Measurements from ENCODE around the gene VEZT. TPM values are rescaled to one million over a fixed set of nuclear protein-coding genes. Genes with fewer than 3 reads are reported as not detected.
A peak's percentile ranks its signal among the peaks of the same experiment; 100 is the strongest.

VEZT gene
- polyA plus RNA-seq, 3 donors = 14.6 to 20.6 (median 16.7) TPM

DNA sequence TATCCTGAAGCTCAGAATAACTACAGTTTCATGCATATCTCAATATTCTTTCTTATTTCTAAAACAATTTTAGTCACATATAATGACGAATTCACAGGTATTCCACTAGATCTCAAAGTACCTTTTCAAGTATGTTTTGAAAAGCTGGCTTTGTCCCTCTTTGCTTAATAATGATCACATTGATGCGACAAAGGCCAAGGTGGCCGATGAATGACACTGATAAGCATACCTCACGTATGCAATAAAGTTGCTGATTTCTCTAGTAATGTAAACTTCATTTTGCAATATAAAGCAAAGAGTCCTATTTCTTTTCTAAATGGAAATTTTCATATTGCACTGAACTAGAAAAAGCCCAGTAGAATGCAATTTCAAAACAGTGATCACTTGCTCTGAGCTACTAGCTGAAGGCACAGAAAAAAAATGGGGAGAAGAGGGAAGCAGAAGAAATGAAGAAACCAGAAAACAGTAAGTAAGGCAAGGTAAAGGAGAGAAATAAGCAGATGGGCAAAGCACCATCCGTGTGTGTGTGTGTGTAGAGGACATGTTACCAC, 29.7 kb upstream of the VEZT start:
- DNase-seq = no peak
- Mint-ChIP-seq H3K4me1 (peaks cover 21% of the 10 kb centered on the region), H3K27me3 (ENCODE audit: low read depth in 3 of 3) (peaks cover 0 to 3% (median 0%) of the 10 kb centered on the region in 3 donors), H3K4me3 (no peak overlapping the region), H3K27ac (peak overlapping the region in 2 of 7 donors; percentile 13 to 61), H3K9me3 (no peaks in the 10 kb centered on the region), H3K36me3 (peaks cover 14 to 28% of the 10 kb centered on the region in 2 donors)
- no peak overlapping the region for H3K27ac ChIP-seq (ENCODE audit: low read depth in 1 of 2, low read length in 2 of 2)
- no peak overlapping the region for H3K4me2 ChIP-seq (replicated peaks; ENCODE audit: extremely low read depth, low read length, poor library complexity, severe bottlenecking)
- no CpG with 5 or more reads among the region's 5 CpGs for WGBS (ENCODE audit: insufficient coverage)
- TF ChIP-seq CTCF (IDR thresholded peaks at IDR 0.05) = no peak
- no peaks in the 10 kb centered on the region for H3K27me3 ChIP-seq (ENCODE audit: control insufficient read depth in 2 of 2, insufficient read depth in 2 of 2, low read length in 2 of 2)
- peaks cover 44% of the 10 kb centered on the region for H4K20me1 ChIP-seq (ENCODE audit: insufficient read depth, low read length)
- H3K79me2 ChIP-seq (ENCODE audit: insufficient read depth, low read length) = no peaks in the 10 kb centered on the region
- peaks cover 22 to 26% of the 10 kb centered on the region in 2 donors for H3K4me1 ChIP-seq (ENCODE audit: control insufficient read depth in 1 of 2, insufficient read depth in 2 of 2, low read length in 2 of 2)
- no peak overlapping the region for H3K9ac ChIP-seq (ENCODE audit: insufficient read depth, low read length, poor library complexity, severe bottlenecking)
- H3K36me3 ChIP-seq (replicated peaks in 1 of 2; ENCODE audit: control insufficient read depth in 1 of 2, insufficient read depth in 2 of 2, low read length in 2 of 2) = peaks cover 0 to 8% of the 10 kb centered on the region in 2 donors
- intact Hi-C loops (cut with micrococcal nuclease) = no loop called here
- H3K9me3 ChIP-seq (replicated peaks in 1 of 2; ENCODE audit: control insufficient read depth in 1 of 2, insufficient read depth in 1 of 2, low read length in 2 of 2) = no peaks in the 10 kb centered on the region
- H3K4me3 ChIP-seq (replicated peaks in 1 of 3; ENCODE audit: low read depth in 2 of 3, low read length in 3 of 3) = no peak overlapping the region
- no peak overlapping the region for H2AFZ ChIP-seq (ENCODE audit: insufficient read depth, low read depth, low read length, poor library complexity, severe bottlenecking)

- H3K4me1 Mint-ChIP-seq = peaks cover 4% of the 10 kb centered on the region
- no CpG with 5 or more reads among the region's 1 CpG for WGBS (ENCODE audit: insufficient coverage)
- intact Hi-C loops (cut with micrococcal nuclease) = no loop called here
- H3K27ac Mint-ChIP-seq = no peak overlapping the region
- Histone ChIP-seq H3K4me3 (replicated peaks in 1 of 3; ENCODE audit: low read depth in 2 of 3, low read length in 3 of 3) (no peak overlapping the region), H3K36me3 (replicated peaks in 1 of 2; ENCODE audit: control insufficient read depth in 1 of 2, insufficient read depth in 2 of 2, low read length in 2 of 2) (peaks cover 0 to 6% of the 10 kb centered on the region in 2 donors), H3K27me3 (ENCODE audit: control insufficient read depth in 2 of 2, insufficient read depth in 2 of 2, low read length in 2 of 2) (no peaks in the 10 kb centered on the region), H3K79me2 (ENCODE audit: insufficient read depth, low read length) (no peaks in the 10 kb centered on the region), H3K9ac (ENCODE audit: insufficient read depth, low read length, poor library complexity, severe bottlenecking) (no peak overlapping the region), H3K4me2 (replicated peaks; ENCODE audit: extremely low read depth, low read length, poor library complexity, severe bottlenecking) (no peak overlapping the region), H3K9me3 (replicated peaks in 1 of 2; ENCODE audit: control insufficient read depth in 1 of 2, insufficient read depth in 1 of 2, low read length in 2 of 2) (no peaks in the 10 kb centered on the region), H4K20me1 (ENCODE audit: insufficient read depth, low read length) (peaks cover 35% of the 10 kb centered on the region), H2AFZ (ENCODE audit: insufficient read depth, low read depth, low read length, poor library complexity, severe bottlenecking) (no peak overlapping the region), H3K27ac (ENCODE audit: low read depth in 1 of 2, low read length in 2 of 2) (no peak overlapping the region), H3K4me1 (ENCODE audit: control insufficient read depth in 1 of 2, insufficient read depth in 2 of 2, low read length in 2 of 2) (peaks cover 2 to 3% of the 10 kb centered on the region in 2 donors)
- DNase-seq = no peak
- no peak overlapping the region for H3K4me3 Mint-ChIP-seq
- H3K27me3 Mint-ChIP-seq (ENCODE audit: low read depth in 3 of 3) = peaks cover 0 to 3% (median 0%) of the 10 kb centered on the region in 3 donors
- TF ChIP-seq CTCF (IDR thresholded peaks at IDR 0.05) = no peak
- H3K36me3 Mint-ChIP-seq = peaks cover 8 to 13% of the 10 kb centered on the region in 2 donors
- H3K9me3 Mint-ChIP-seq = no peaks in the 10 kb centered on the region
Measured at GRCh38 chr12:95191060-95191696, 26.4 kb upstream of the VEZT start.

All from CD14-positive monocyte (primary cell).